SK-N-SH (cell line): ENCODE data around the gene EFCAB6. TPM values are rescaled to one million over a fixed set of nuclear protein-coding genes. Genes with fewer than 3 reads are reported as not detected.

ENCODE experiments used
- CTCF ChIA-PET: fragments of 300-600, 350-600 bp; formaldehyde crosslinking; extraction: SDS; loops from one replicate; lab custom pipeline; 2021; lab: Yijun Ruan, JAX
- POLR2A ChIA-PET: fragments of 350-600 bp; sonication (Branson Sonifier 250); formaldehyde crosslinking; extraction: SDS; loops from one replicate; lab custom pipeline; 2020; ENCODE audit warnings: antibody characterized with exemption, inconsistent platforms; lab: Yijun Ruan, JAX
- DNase-seq: peaks from one replicate; pipeline ENCODE4 v3.0.0; 2012
- H2AFZ ChIP-seq: fragments of 200-600 bp; sonication (generic); 2 replicates; pipeline ENCODE4 v1.8.1; 2016; ENCODE audit warnings: antibody characterized with exemption, mild to moderate bottlenecking, low read depth
- H3F3A ChIP-seq: fragments of 200-600 bp; sonication (generic); replicated peaks from 2 replicates; pipeline ENCODE3; 2016; ENCODE audit warnings: antibody characterized with exemption, mild to moderate bottlenecking; ENCODE audit not compliant: insufficient read depth
- H3K27ac ChIP-seq, 2 experiments: fragments of 200-500 bp in 1 of 2; fragments of 200-600 bp in 1 of 2; sonication (Bioruptor generic) in 1 of 2; sonication (generic), shearing (Covaris generic) in 1 of 2; 2 replicates each; pipeline versions ENCODE4 v1.5.1 to v1.6.1; 2014 to 2016; ENCODE audit warnings: low read depth in 2 of 2, inconsistent platforms in 1 of 2, low read length in 1 of 2, mild to moderate bottlenecking in 1 of 2, mixed read lengths in 1 of 2
- H3K27me3 ChIP-seq: fragments of 200-600 bp; sonication (generic), shearing (Covaris generic); 2 replicates; pipeline ENCODE4 v1.6.1; 2016; ENCODE audit warnings: mixed run types; ENCODE audit not compliant: insufficient read depth
- H3K36me3 ChIP-seq, 2 experiments: fragments of 200-500 bp in 1 of 2; fragments of 200-600 bp in 1 of 2; sonication (Bioruptor generic) in 1 of 2; sonication (generic) in 1 of 2; replicated peaks in 1 of 2; 2 replicates each; pipeline versions ENCODE3 to v1.5.1; 2014 to 2016; ENCODE audit warnings: low read length in 1 of 2, mild to moderate bottlenecking in 1 of 2; ENCODE audit not compliant: insufficient read depth in 2 of 2, control insufficient read depth in 1 of 2
- H3K4me1 ChIP-seq, 2 experiments: fragments of 200-500 bp in 1 of 2; fragments of 200-600 bp in 1 of 2; sonication (Bioruptor generic) in 1 of 2; sonication (generic), shearing (Covaris generic) in 1 of 2; 2 replicates each; pipeline versions ENCODE4 v1.5.1 to v1.6.1; 2014 to 2016; ENCODE audit warnings: low read depth in 1 of 2, low read length in 1 of 2, mixed run types in 1 of 2; ENCODE audit not compliant: insufficient read depth in 2 of 2, control insufficient read depth in 1 of 2
- H3K4me2 ChIP-seq: fragments of 200-600 bp; sonication (generic), shearing (Covaris generic); 2 replicates; pipeline ENCODE4 v1.6.1; 2017; ENCODE audit warnings: mixed run types
- H3K4me3 ChIP-seq, 2 experiments: fragments of 200-500 bp in 1 of 2; fragments of 200-600 bp in 1 of 2; sonication (Bioruptor generic) in 1 of 2; sonication (generic), shearing (Covaris generic) in 1 of 2; 2 replicates each; pipeline versions ENCODE4 v1.5.1 to v1.8.1; 2014 to 2016; ENCODE audit warnings: low read depth in 2 of 2, inconsistent platforms in 1 of 2, low read length in 1 of 2, mild to moderate bottlenecking in 1 of 2, mixed read lengths in 1 of 2, moderate library complexity in 1 of 2
- H3K79me2 ChIP-seq: fragments of 200-600 bp; sonication (generic); 2 replicates; pipeline ENCODE4 v1.8.1; 2017; ENCODE audit warnings: mild to moderate bottlenecking; ENCODE audit not compliant: insufficient read depth
- H3K9ac ChIP-seq: fragments of 200-600 bp; sonication (generic); 2 replicates; pipeline ENCODE4 v1.6.1; 2017; ENCODE audit warnings: mixed run types
- H3K9me2 ChIP-seq: fragments of 200-600 bp; sonication (generic); 2 replicates; pipeline ENCODE4 v1.6.1; 2017; ENCODE audit warnings: mixed run types
- H3K9me3 ChIP-seq: fragments of 200-600 bp; sonication (generic); 2 replicates; pipeline ENCODE4 v1.6.1; 2017; ENCODE audit warnings: mixed run types, mild to moderate bottlenecking, moderate library complexity
- H4K20me1 ChIP-seq: fragments of 200-600 bp; sonication (generic); 2 replicates; pipeline ENCODE4 v1.6.1; 2017; ENCODE audit warnings: mild to moderate bottlenecking, mixed run types; ENCODE audit not compliant: insufficient read depth
- CHD2 ChIP-seq: fragments of 150-350 bp; IDR thresholded peaks from 2 replicates; pipeline ENCODE4 v1.6.1; 2018; ENCODE audit warnings: low read length; ENCODE audit not compliant: partially characterized antibody
- EP300 ChIP-seq, 2 experiments: IDR thresholded peaks; 2 replicates each; pipeline versions ENCODE4 v1.4.0 to v1.6.1; 2012; ENCODE audit warnings: borderline replicate concordance in 1 of 2, low read depth in 1 of 2, low read length in 1 of 2
- FOSL2 ChIP-seq: IDR thresholded peaks from 2 replicates; pipeline ENCODE4 v1.4.0; 2012; ENCODE audit warnings: low read depth, mild to moderate bottlenecking, moderate library complexity, borderline replicate concordance
- GATA2 ChIP-seq: sonication (generic); formaldehyde crosslinking; IDR thresholded peaks from 2 replicates; pipeline ENCODE4 v1.5.0; 2020; ENCODE audit warnings: mild to moderate bottlenecking, missing genetic modification reagents
- MEF2A ChIP-seq: IDR thresholded peaks from 2 replicates; pipeline ENCODE4 v1.4.0; 2012; ENCODE audit warnings: low read depth, borderline replicate concordance
- MXI1 ChIP-seq: IDR thresholded peaks from 2 replicates; pipeline ENCODE4 v1.6.1; 2012; ENCODE audit warnings: mild to moderate bottlenecking, low read depth, low read length, improper control_type of control experiment
- NFIC ChIP-seq: IDR thresholded peaks from 2 replicates; pipeline ENCODE4 v1.4.0; 2012; ENCODE audit warnings: borderline replicate concordance
- NRF1 ChIP-seq: IDR thresholded peaks from 2 replicates; pipeline ENCODE4 v1.6.1; 2012; ENCODE audit warnings: low read depth, mild to moderate bottlenecking, low read length
- RAD21 ChIP-seq: IDR thresholded peaks from 2 replicates; pipeline ENCODE4 v1.6.1; 2012; ENCODE audit warnings: mild to moderate bottlenecking, low read length
- RCOR1 ChIP-seq: fragments of 150-350 bp; IDR thresholded peaks from 2 replicates; pipeline ENCODE4 v1.6.1; 2017; ENCODE audit warnings: antibody characterized with exemption, low read length
- RXRA ChIP-seq: IDR thresholded peaks from 2 replicates; pipeline ENCODE4 v1.4.0; 2012; ENCODE audit warnings: low read depth, mild to moderate bottlenecking, borderline replicate concordance
- SIN3A ChIP-seq: IDR thresholded peaks from 2 replicates; pipeline ENCODE4 v1.6.1; 2012; ENCODE audit warnings: low read depth, mild to moderate bottlenecking, low read length, moderate library complexity, borderline replicate concordance
- TAF1 ChIP-seq: IDR thresholded peaks from 2 replicates; pipeline ENCODE4 v1.6.1; 2012; ENCODE audit warnings: low read depth, mild to moderate bottlenecking, low read length, moderate library complexity, borderline replicate concordance
- WGBS: methylation state at CpG from one replicate; pipeline ENCODE4 v1.1.6; 2017; ENCODE audit warnings: low lambda C conversion rate; 5-methylcytosine and 5-hydroxymethylcytosine counted together
- polyA plus RNA-seq, 3 experiments: library from polyadenylated mRNA; depleted of rRNA; stranded (reverse); fragments of >200 nt; gene quantifications; 2 replicates each; pipeline ENCODE4 v1.2.3, GENCODE V29; 2012
- TF ChIP-seq, protein P1 (sequence below): IDR thresholded peaks from 2 replicates; pipeline ENCODE4 v1.4.0; 2012; ENCODE audit warnings: low read depth, borderline replicate concordance
- TF ChIP-seq, protein P2 (sequence below): IDR thresholded peaks from 2 replicates; pipeline ENCODE4 v1.6.1; 2012; ENCODE audit warnings: mild to moderate bottlenecking, low read depth, low read length, moderate library complexity
- TF ChIP-seq, protein P3 (sequence below): fragments of 150-350 bp; IDR thresholded peaks from 2 replicates; pipeline ENCODE4 v1.6.1; 2017; ENCODE audit warnings: antibody characterized with exemption, low read length, low read depth, borderline replicate concordance
- TF ChIP-seq, protein P4 (sequence below): fragments of 200-600 bp; sonication (generic); IDR thresholded peaks from 2 replicates; pipeline ENCODE4 v1.6.1; 2017; ENCODE audit warnings: antibody characterized with exemption, mild to moderate bottlenecking, moderate library complexity
- TF ChIP-seq, protein P5 (sequence below): fragments of 150-350 bp; IDR thresholded peaks from 2 replicates; pipeline ENCODE4 v1.6.1; 2016; ENCODE audit warnings: mild to moderate bottlenecking, low read depth, low read length

The EFCAB6 gene
- polyA plus RNA-seq, 1 of the 3 experiments (the other 2 are of a cell fraction), result 0.46 TPM

DNA sequence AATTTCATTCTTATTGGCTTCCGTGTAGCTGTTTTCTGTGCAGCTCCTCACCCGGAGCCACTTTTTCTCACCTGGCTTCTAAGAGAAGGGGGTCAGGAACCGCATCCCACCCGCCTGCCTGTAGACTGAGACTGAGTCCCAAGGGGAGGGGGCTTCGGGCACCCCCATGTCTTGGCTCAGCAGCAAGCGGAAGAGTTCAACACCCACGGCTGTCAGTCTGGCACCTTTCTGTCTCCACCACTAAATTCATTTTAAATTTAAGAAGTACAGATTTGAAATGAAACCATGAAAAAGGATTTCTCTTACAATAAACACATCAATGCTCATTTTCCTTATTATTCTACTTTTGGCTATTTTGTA lies 66.7 kb downstream of the EFCAB6 start:
- Histone ChIP-seq H3F3A (no peaks in the 10 kb centered on the region), H4K20me1 (no peaks in the 10 kb centered on the region), H3K79me2 (no peaks in the 10 kb centered on the region), H3K4me2 (no peak overlapping the region), H3K36me3 (no peaks in the 10 kb centered on the region), H3K4me1 (no peaks in the 10 kb centered on the region), H3K9me2 (no peaks in the 10 kb centered on the region), H3K4me3 (no peak overlapping the region), H3K9ac (no peak overlapping the region), H2AFZ (no peak overlapping the region), H3K27ac (no peak overlapping the region), H3K27me3 (no peaks in the 10 kb centered on the region), H3K9me3 (no peaks in the 10 kb centered on the region)
- POLR2A ChIA-PET, result no interaction called here
- DNase-seq, result no peak
- 76% methylated on average over 6 of the region's 7 CpGs for WGBS
- TF ChIP-seq GATA2 (CRISPR knock-in tag) (no peak), EP300 (IDR thresholded peaks at IDR 0.05; ENCODE audit: borderline replicate concordance in 1 of 2, low read depth in 1 of 2, low read length in 1 of 2) (no peak), SIN3A (no peak), TAF1 (no peak), MEF2A (no peak), CHD2 (no peak), MXI1 (no peak), RAD21 (no peak), NRF1 (no peak), FOSL2 (no peak), RCOR1 (no peak), NFIC (no peak), RXRA (no peak)
- TF ChIP-seq, protein P1, sequence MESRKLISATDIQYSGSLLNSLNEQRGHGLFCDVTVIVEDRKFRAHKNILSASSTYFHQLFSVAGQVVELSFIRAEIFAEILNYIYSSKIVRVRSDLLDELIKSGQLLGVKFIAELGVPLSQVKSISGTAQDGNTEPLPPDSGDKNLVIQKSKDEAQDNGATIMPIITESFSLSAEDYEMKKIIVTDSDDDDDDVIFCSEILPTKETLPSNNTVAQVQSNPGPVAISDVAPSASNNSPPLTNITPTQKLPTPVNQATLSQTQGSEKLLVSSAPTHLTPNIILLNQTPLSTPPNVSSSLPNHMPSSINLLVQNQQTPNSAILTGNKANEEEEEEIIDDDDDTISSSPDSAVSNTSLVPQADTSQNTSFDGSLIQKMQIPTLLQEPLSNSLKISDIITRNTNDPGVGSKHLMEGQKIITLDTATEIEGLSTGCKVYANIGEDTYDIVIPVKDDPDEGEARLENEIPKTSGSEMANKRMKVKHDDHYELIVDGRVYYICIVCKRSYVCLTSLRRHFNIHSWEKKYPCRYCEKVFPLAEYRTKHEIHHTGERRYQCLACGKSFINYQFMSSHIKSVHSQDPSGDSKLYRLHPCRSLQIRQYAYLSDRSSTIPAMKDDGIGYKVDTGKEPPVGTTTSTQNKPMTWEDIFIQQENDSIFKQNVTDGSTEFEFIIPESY, result no peak
- TF ChIP-seq, protein P2, sequence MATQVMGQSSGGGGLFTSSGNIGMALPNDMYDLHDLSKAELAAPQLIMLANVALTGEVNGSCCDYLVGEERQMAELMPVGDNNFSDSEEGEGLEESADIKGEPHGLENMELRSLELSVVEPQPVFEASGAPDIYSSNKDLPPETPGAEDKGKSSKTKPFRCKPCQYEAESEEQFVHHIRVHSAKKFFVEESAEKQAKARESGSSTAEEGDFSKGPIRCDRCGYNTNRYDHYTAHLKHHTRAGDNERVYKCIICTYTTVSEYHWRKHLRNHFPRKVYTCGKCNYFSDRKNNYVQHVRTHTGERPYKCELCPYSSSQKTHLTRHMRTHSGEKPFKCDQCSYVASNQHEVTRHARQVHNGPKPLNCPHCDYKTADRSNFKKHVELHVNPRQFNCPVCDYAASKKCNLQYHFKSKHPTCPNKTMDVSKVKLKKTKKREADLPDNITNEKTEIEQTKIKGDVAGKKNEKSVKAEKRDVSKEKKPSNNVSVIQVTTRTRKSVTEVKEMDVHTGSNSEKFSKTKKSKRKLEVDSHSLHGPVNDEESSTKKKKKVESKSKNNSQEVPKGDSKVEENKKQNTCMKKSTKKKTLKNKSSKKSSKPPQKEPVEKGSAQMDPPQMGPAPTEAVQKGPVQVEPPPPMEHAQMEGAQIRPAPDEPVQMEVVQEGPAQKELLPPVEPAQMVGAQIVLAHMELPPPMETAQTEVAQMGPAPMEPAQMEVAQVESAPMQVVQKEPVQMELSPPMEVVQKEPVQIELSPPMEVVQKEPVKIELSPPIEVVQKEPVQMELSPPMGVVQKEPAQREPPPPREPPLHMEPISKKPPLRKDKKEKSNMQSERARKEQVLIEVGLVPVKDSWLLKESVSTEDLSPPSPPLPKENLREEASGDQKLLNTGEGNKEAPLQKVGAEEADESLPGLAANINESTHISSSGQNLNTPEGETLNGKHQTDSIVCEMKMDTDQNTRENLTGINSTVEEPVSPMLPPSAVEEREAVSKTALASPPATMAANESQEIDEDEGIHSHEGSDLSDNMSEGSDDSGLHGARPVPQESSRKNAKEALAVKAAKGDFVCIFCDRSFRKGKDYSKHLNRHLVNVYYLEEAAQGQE, result no peak
- TF ChIP-seq, protein P3, sequence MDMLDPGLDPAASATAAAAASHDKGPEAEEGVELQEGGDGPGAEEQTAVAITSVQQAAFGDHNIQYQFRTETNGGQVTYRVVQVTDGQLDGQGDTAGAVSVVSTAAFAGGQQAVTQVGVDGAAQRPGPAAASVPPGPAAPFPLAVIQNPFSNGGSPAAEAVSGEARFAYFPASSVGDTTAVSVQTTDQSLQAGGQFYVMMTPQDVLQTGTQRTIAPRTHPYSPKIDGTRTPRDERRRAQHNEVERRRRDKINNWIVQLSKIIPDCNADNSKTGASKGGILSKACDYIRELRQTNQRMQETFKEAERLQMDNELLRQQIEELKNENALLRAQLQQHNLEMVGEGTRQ, result no peak
- TF ChIP-seq, protein P4, sequence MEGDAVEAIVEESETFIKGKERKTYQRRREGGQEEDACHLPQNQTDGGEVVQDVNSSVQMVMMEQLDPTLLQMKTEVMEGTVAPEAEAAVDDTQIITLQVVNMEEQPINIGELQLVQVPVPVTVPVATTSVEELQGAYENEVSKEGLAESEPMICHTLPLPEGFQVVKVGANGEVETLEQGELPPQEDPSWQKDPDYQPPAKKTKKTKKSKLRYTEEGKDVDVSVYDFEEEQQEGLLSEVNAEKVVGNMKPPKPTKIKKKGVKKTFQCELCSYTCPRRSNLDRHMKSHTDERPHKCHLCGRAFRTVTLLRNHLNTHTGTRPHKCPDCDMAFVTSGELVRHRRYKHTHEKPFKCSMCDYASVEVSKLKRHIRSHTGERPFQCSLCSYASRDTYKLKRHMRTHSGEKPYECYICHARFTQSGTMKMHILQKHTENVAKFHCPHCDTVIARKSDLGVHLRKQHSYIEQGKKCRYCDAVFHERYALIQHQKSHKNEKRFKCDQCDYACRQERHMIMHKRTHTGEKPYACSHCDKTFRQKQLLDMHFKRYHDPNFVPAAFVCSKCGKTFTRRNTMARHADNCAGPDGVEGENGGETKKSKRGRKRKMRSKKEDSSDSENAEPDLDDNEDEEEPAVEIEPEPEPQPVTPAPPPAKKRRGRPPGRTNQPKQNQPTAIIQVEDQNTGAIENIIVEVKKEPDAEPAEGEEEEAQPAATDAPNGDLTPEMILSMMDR, result no peak
- TF ChIP-seq, protein P5, sequence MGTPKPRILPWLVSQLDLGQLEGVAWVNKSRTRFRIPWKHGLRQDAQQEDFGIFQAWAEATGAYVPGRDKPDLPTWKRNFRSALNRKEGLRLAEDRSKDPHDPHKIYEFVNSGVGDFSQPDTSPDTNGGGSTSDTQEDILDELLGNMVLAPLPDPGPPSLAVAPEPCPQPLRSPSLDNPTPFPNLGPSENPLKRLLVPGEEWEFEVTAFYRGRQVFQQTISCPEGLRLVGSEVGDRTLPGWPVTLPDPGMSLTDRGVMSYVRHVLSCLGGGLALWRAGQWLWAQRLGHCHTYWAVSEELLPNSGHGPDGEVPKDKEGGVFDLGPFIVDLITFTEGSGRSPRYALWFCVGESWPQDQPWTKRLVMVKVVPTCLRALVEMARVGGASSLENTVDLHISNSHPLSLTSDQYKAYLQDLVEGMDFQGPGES, result no peak
- CTCF ChIA-PET, result no interaction called here
